Breast epithelium (tissue), 4 donors: Measurements from ENCODE around the gene OR11H1. TPM values are rescaled to one million over a fixed set of nuclear protein-coding genes. Genes with fewer than 3 reads are reported as not detected.
"Not testable (repeated sequence)": the region's sequence is repeated elsewhere in the genome, so short reads cannot be mapped to it uniquely, and the experiment has no call there.

Source experiments
- DNase-seq, 2 donors: peaks; one replicate each; pipeline ENCODE4 v3.0.0-alpha.2; 2019; ENCODE audit warnings: low spot score in 2 of 2
- H3K27ac ChIP-seq, 2 donors: fragments of 200-600 bp; sonication (generic) in 1 of 2; one replicate each; pipeline ENCODE4 v1.5.1; 2016 to 2019; ENCODE audit warnings: mild to moderate bottlenecking in 1 of 2
- H3K27me3 ChIP-seq, 2 donors: fragments of 200-600 bp; sonication (generic) in 1 of 2; one replicate each; pipeline versions ENCODE4 v1.5.1 to v1.6.0; 2017 to 2019; ENCODE audit warnings: control low read depth in 1 of 2, mild to moderate bottlenecking in 1 of 2
- H3K36me3 ChIP-seq: fragments of 200-600 bp; one replicate; pipeline ENCODE4 v1.5.1; 2019
- H3K4me1 ChIP-seq, 2 donors: fragments of 200-600 bp; sonication (generic); one replicate each; pipeline ENCODE4 v1.5.1; 2016 to 2019; ENCODE audit warnings: control low read depth in 1 of 2
- H3K4me3 ChIP-seq, 3 donors: fragments of 200-600 bp; sonication (generic); 1 replicate in 2 of 3; 2 replicates in 1 of 3; pipeline ENCODE4 v1.5.1; 2016 to 2019; ENCODE audit warnings: mild to moderate bottlenecking in 3 of 3, moderate library complexity in 2 of 3
- H3K9me3 ChIP-seq, 2 donors: fragments of 200-600 bp; sonication (generic) in 1 of 2; one replicate each; pipeline ENCODE4 v1.5.1; 2016 to 2019; ENCODE audit warnings: control low read depth in 1 of 2
- intact Hi-C: fragments of 100-400 bp; cut with DNase I; formaldehyde crosslinking; loops from one replicate; pipeline ENCODE4 v1.15.1; 2023; ENCODE audit warnings: low total_unique reads
- total RNA-seq, 3 donors: library from RNA; depleted of rRNA; stranded (reverse); fragments of >200 nt; gene quantifications; one replicate each; pipeline ENCODE4 v1.1.0, GENCODE V29; 2016

Gene OR11H1, protein sequence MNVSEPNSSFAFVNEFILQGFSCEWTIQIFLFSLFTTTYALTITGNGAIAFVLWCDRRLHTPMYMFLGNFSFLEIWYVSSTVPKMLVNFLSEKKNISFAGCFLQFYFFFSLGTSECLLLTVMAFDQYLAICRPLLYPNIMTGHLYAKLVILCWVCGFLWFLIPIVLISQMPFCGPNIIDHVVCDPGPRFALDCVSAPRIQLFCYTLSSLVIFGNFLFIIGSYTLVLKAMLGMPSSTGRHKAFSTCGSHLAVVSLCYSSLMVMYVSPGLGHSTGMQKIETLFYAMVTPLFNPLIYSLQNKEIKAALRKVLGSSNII
- total RNA-seq = not detected

DNA sequence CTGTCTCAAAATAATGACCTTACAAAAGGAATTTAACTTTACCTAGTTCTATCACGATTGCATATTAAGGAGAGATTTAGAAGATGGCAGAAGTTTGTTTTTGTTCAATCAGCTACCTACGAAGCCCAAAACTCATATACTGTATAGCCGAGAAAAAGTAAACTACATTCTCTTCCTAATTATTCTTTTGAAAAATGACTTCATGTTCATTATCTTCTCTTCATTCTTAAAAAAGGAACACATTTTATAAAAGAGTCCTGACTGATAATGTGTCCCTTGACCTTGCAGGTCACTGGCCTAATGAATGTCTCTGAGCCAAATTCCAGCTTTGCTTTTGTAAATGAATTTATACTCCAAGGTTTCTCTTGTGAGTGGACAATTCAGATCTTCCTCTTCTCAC lies at the start of gene OR11H1:
Gene OR11H1, plus strand, starts transcription at position 301 of the 400 bp plus-strand sequence. Its CDS starts 0 bp downstream, at position 301.
- H3K4me3 ChIP-seq, intact Hi-C loops: not testable (repeated sequence)

DNA sequence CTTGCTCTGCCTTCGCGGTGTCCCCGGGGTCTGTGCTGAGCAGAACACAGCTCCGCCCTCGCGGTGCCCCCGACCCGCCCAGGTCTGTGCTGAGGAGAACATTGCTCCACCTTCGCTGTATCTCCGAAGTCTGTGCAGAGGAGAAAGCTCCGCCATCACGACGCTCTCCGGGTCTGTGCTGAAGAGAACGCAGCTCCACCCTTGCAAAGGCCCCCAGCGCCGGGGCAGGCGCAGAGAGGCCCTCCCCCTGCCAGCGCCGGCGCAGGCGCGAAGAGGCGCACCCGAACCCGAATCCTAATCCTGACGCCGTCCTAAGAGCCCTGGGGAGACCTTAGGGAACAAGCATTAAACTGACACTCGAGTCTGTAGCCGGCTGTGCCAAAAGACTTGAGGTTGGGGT lies 18.0 kb upstream of the OR11H1 start:
- H3K9me3 ChIP-seq, H3K4me3 ChIP-seq, H3K36me3 ChIP-seq, H3K4me1 ChIP-seq, intact Hi-C loops, DNase-seq, H3K27me3 ChIP-seq, H3K27ac ChIP-seq: not testable (repeated sequence)

More for the DNA sequence above, at the start of gene OR11H1:
- not testable (repeated sequence) for DNase-seq, H3K9me3 ChIP-seq, H3K36me3 ChIP-seq, H3K27ac ChIP-seq, H3K4me1 ChIP-seq, H3K27me3 ChIP-seq

DNA sequence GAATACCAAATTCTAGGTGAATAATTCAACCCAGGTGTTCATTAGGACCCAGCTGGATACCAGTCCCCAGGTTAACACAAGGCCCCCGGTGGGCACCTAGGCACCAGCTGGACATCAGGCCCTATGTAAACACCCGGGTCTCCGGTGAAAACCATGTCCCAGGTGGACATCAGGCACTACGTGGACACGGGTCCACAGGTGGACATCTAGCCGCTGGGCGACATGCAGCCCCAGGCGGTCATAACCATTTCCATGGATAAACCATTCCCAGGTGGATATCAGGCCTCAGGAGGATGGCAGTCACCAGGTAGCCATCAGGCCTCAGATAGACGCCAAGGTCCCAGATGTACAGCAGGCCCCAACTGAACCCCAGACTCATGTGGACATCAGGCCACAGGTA lies 12.1 kb upstream of the OR11H1 start:
- H3K4me3 ChIP-seq, H3K27ac ChIP-seq, H3K36me3 ChIP-seq, DNase-seq, H3K9me3 ChIP-seq, intact Hi-C loops, H3K27me3 ChIP-seq, H3K4me1 ChIP-seq: not testable (repeated sequence)

DNA sequence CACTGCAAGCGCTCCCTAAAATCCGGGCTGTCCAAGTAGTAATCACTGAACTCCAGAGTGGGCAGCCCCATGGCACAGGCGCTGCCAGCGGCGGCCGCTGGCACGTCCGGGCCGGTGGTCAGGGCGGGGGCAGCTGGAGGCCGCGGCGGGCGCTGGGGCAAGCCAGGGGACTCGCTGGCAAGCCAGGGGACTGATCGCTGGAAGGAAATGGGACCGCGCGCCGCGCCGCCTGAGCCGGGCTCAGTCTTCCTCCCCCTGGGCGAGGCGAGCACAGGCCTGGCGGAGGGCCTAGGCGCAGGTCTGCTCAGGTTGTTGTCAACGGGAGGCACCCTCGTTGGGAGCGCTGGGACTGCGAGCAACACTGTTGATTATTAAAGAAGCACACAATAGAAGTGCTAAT lies 25.8 kb downstream of the OR11H1 start:
- DNase-seq, H3K36me3 ChIP-seq, H3K9me3 ChIP-seq, H3K4me3 ChIP-seq, H3K4me1 ChIP-seq, intact Hi-C loops, H3K27ac ChIP-seq, H3K27me3 ChIP-seq: not testable (repeated sequence)

DNA sequence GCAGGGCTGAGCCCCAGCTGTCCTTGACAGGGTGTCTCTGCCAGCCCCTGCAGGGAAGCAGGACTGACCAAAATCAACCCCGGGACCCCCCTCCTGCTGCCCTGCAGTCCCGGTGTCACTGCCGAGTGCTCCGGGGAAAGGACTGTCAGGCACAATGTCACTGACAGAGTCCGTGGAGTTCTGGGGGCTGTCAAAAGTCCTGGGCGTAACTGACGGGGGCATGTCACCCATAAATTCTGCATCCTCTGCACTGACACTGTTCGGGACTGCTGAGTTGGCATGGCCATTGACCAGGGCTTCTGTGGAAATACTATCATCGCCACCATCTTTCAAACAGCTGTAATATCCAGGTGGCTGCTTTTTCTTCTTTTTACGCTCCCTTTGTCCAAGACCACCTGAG lies 35.5 kb downstream of the OR11H1 start:
- intact Hi-C loops, DNase-seq, H3K4me1 ChIP-seq, H3K36me3 ChIP-seq, H3K27ac ChIP-seq, H3K9me3 ChIP-seq, H3K27me3 ChIP-seq, H3K4me3 ChIP-seq: not testable (repeated sequence)

DNA sequence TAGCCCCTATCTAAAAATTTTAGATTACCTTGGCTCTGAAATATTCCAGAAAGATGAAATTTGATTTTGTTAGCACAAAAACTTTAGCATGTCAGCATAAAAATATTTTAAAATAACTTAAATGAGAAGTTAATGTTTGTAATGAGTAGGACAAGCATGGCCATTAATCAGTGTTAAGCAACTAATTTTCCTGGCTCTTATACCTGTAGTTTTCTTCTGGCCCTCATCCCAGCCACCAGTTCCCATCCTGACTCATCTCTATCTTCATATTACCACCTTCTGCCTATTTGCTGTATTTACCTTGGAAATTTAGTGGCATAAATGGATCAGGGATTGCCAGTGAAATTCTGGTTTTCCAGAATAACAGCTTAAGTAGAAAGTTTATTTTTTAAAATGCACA lies 37.1 kb downstream of the OR11H1 start:
- intact Hi-C loops, H3K36me3 ChIP-seq, H3K9me3 ChIP-seq, DNase-seq, H3K27ac ChIP-seq, H3K27me3 ChIP-seq, H3K4me3 ChIP-seq, H3K4me1 ChIP-seq: not testable (repeated sequence)

Other genes with a start within 250 kb of the OR11H1 start
- not detected for gene POTEH, start 161.8 kb downstream of the OR11H1 start, total RNA-seq